Measurements from ENCODE around the gene DIAPH3.

Gene DIAPH3

DNA sequence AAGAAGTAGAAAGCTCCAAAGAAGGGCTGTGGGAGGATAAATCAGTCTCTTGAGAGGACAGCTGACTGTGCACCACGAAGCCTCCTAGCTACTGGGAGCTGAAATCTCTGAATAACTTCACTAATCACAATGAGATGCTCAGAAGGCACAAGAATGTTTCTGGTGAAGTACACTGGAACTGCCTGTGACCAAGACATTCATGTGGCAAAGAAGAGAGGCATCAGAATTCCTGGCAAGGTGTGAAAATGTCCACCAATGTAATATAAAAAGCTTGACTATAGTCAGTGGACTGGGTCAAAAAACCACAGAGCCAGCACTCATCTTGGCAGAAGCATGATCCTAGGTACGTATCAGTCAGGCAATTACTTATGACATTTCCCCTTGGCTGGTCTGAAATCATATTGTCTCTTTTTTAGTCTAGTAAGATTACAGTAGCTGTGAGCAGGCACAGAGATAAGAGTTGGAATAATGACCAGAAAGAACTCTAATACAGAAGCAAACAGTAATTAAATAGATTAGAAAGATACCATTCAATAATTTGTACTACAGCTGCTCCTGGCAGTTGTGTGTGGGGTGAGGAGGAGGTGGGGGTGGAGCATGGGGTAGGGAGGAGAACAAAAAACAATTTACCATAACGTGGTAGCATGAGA lies 434.7 kb downstream of the DIAPH3 start:
- TF ChIP-seq, protein P1, sequence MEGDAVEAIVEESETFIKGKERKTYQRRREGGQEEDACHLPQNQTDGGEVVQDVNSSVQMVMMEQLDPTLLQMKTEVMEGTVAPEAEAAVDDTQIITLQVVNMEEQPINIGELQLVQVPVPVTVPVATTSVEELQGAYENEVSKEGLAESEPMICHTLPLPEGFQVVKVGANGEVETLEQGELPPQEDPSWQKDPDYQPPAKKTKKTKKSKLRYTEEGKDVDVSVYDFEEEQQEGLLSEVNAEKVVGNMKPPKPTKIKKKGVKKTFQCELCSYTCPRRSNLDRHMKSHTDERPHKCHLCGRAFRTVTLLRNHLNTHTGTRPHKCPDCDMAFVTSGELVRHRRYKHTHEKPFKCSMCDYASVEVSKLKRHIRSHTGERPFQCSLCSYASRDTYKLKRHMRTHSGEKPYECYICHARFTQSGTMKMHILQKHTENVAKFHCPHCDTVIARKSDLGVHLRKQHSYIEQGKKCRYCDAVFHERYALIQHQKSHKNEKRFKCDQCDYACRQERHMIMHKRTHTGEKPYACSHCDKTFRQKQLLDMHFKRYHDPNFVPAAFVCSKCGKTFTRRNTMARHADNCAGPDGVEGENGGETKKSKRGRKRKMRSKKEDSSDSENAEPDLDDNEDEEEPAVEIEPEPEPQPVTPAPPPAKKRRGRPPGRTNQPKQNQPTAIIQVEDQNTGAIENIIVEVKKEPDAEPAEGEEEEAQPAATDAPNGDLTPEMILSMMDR (IDR thresholded peaks at IDR 0.05; ENCODE audit: insufficient read depth, low read depth, low read length, missing control alignments) = no peak
- no peak for DNase-seq (ENCODE audit: low read depth)
- no peak overlapping the region for H3K4me3 ChIP-seq (ENCODE audit: low read depth, low read length)

DNA sequence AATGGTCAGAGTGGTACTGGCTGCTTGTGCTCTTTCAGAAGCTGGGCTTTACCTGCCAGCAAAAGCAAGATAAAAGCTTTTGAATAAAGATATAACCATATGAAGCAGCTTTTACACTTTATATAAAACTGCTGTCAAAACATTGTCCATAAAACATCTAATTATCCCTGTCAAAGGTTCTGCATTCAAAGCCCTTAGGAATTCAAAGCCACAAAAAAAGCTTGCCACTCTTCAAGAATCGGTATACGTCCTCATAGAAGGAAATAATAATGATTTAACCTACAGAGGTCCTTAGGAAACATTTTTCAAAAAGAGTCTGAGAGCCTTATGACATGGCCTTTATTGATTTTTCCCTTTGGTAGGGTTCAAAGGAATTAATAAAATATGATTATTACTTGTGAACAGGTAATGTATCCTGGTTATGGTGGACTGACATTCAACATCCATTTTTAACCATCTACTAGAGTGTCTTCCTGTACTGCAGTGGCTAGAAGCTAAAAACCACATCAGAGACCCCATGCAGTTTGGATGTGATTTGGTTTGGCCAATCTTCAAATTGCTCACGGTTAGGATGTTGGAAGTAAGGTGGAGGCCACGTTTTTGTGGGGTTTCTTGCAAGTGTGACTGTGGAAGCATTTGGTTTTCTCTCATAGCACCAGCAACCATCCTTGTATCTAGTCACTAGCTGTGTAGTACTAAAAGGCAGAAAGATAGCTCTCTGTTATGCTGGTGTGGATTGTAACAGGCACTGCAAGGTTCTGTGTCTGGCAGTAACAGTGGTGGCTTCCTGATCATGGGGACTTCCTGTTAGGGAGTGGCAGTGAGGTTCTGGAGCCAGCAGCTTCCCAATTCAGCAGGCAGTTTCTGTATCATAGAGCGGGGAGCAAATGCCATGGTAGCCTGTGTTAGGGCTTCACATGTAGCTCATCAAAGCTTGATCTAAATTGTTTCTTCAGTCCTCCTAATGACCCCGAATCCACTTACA lies 441.5 kb downstream of the DIAPH3 start:
- TF ChIP-seq, protein P1 (IDR thresholded peaks at IDR 0.05; ENCODE audit: insufficient read depth, low read depth, low read length, missing control alignments) = no peak
- DNase-seq (ENCODE audit: low read depth) = no peak
- no peak overlapping the region for H3K4me3 ChIP-seq (ENCODE audit: low read depth, low read length)

DNA sequence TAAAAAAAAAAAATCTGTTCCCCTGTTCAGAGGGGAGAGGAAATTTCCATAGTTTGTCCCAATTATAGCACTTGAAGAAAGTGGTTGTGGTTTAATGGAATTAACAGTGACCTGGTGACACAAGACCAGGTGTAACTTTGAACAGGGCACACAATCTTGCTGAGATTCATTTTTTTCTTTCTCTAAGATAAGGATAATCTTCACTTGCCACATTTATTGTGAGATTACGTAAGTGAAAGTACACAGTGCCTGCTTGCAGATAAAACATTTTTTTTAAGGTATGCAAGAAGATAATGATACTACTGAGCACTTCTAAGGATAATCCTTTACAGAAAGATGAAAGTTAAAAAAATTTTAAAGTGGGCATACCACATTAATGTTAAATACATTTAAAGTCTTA lies 448.1 kb downstream of the DIAPH3 start:
- TF ChIP-seq, protein P1 (IDR thresholded peaks at IDR 0.05; ENCODE audit: insufficient read depth, low read depth, low read length, missing control alignments) = no peak
- DNase-seq (ENCODE audit: low read depth) = no peak
- H3K4me3 ChIP-seq (ENCODE audit: low read depth, low read length) = no peak overlapping the region

DNA sequence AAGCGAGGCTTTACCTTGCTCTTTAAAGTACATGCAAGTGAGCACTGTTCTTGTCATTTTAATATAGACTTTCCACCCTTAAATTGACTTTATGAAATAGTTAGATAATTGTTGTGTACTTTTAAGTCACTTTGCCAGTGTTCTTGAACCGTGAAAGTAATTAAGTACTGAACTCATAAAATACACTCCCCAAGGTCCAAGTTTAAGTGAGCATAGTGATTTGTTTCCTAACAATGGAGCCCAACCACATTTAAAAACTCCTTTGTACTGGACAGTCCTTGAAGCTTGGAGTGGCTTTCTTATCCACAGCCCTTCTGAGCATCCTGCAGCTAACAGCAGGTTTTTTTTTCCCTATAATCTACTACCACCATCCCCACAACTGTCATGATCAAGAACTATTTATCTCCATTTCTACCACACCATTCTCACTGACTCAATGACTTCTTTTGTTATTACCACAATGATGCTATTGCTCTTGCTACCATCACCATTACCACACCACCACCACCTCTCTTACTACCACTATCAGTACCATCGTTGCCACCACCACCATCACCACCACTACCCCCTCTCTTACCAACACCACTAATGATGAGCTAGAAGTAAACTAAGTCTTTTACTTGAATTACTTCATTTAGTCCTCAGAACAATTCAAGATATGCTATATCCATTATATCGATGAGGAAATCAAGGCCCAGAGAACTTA lies 452.6 kb downstream of the DIAPH3 start:
- TF ChIP-seq, protein P1 (IDR thresholded peaks at IDR 0.05; ENCODE audit: insufficient read depth, low read depth, low read length, missing control alignments) = no peak
- no peak for DNase-seq (ENCODE audit: low read depth)
- no peak overlapping the region for H3K4me3 ChIP-seq (ENCODE audit: low read depth, low read length)

DNA sequence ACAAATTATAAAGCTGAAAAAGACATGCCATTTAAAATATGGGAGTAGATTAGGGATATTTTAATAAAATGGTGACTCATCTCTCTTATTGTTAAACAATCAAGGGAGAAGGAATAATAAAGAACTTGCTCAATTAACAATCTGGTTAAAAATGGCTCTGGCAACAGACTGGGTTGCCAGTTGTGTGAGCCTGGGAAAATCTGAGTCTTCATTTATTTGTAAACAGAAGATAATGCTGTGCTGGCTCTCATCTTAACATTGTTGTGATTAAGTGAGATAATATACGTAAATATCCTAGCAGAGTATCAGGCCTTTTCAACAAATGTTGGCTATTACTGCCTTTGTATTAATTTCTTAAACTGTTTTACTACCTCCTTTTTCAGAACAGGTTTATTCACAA lies 453.3 kb downstream of the DIAPH3 start:
- no peak overlapping the region for H3K4me3 ChIP-seq (ENCODE audit: low read depth, low read length)
- DNase-seq (ENCODE audit: low read depth) = no peak
- TF ChIP-seq, protein P1 (IDR thresholded peaks at IDR 0.05; ENCODE audit: insufficient read depth, low read depth, low read length, missing control alignments) = no peak

DNA sequence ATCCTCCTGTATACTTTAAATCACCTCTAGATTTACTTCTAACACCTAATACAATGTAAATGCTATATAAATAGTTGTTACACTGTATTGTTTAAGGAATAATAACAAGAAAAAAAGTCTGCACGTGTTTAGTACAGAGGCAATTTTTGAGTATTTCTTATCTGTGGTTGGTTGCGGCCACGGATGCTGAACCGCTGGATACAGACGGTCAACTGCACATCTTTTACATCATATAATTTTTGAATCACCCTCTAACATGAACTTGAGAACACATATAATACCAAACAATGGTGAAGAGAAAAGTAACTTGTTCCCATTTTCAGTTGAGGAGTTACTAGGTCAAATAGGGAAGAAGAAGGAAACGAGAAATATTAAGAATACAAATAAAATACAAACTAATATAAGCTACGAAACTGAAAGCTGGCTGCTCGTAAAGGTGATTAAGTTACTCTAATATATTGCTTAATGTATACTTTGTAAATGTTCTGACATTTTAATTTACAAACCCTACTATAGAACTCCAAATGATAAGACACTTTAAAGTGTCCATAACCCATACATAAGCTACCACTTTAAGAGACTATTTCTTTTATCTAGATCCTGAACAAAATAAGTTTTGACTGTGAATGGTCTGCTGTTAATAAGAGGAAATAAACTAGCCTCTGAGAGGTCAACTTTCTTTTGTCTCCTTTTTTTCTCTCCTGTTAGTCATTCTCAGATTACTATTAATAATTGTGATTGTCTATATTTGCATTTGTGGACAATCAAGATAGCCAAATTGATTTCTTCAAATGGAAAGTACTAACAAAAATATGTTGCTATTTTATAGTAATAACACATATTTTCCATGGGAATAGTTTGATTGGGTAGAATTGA lies 457.4 kb downstream of the DIAPH3 start:
- TF ChIP-seq, protein P1 (IDR thresholded peaks at IDR 0.05; ENCODE audit: insufficient read depth, low read depth, low read length, missing control alignments) = no peak

More for the DNA sequence above, 457.4 kb downstream of the DIAPH3 start:
- peak; percentile 18 for DNase-seq (ENCODE audit: low read depth)
- H3K4me3 ChIP-seq (ENCODE audit: low read depth, low read length) = peak overlapping the region; percentile 35; the same call in 1 of the 2 replicates
